C4-2B (cell line): ENCODE measurements around the gene PRKG1.

ENCODE experiments used
- ZFX ChIP-seq: fragments of 450-650 bp; IDR thresholded peaks from 2 replicates; pipeline ENCODE4 v1.6.1; 2017
- TF ChIP-seq, protein P1 (sequence below): fragments of 450-650 bp; conservative IDR thresholded peaks from 2 replicates; pipeline ENCODE4 v1.5.1; 2017; ENCODE audit warnings: mild to moderate bottlenecking

DNA sequence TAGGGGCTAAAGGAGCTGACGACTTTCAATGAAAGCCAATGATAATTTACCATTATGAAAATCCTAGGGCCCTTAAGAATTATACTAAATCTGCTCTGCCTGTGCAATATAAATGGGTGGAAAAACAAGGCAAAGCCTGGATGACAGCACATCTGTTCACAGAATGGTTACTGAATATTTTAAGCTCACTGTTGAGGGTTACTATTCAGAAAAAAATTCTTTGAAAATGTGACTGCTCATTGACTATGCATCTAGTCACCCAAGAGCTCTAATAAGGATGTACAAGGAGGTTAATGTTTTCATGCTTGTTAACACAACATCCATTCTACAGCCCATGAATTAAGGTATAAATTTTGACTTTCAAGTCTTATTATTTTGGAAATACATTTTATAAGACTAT is 1248.6 kb downstream of the PRKG1 start:
- TF ChIP-seq, protein P1, sequence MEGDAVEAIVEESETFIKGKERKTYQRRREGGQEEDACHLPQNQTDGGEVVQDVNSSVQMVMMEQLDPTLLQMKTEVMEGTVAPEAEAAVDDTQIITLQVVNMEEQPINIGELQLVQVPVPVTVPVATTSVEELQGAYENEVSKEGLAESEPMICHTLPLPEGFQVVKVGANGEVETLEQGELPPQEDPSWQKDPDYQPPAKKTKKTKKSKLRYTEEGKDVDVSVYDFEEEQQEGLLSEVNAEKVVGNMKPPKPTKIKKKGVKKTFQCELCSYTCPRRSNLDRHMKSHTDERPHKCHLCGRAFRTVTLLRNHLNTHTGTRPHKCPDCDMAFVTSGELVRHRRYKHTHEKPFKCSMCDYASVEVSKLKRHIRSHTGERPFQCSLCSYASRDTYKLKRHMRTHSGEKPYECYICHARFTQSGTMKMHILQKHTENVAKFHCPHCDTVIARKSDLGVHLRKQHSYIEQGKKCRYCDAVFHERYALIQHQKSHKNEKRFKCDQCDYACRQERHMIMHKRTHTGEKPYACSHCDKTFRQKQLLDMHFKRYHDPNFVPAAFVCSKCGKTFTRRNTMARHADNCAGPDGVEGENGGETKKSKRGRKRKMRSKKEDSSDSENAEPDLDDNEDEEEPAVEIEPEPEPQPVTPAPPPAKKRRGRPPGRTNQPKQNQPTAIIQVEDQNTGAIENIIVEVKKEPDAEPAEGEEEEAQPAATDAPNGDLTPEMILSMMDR = no peak
- no peak for TF ChIP-seq ZFX
